Ovary (tissue), 3 donors: Measurements from ENCODE around the gene SLC25A11.

ENCODE experiments used
- EP300 ChIP-seq: sonication (generic); formaldehyde crosslinking; IDR thresholded peaks from one replicate; pipeline ENCODE4 v1.6.1; 2017; ENCODE audit warnings: antibody characterized with exemption
- POLR2A ChIP-seq: fragments of 450-650 bp; IDR thresholded peaks from one replicate; pipeline ENCODE4 v1.6.1; 2017; ENCODE audit warnings: antibody characterized with exemption, mild to moderate bottlenecking, moderate library complexity
- TF ChIP-seq, protein P1 (sequence below), 3 donors: fragments of 450-650 bp in 2 of 3; fragments of 200-600 bp in 1 of 3; IDR thresholded peaks; one replicate each; pipeline versions ENCODE4 v1.5.1 to v1.8.0; 2016 to 2022; ENCODE audit warnings: antibody characterized with exemption in 3 of 3, mild to moderate bottlenecking in 1 of 3
- donor health status: DM: no; HTN: no; CAD: no.

DNA sequence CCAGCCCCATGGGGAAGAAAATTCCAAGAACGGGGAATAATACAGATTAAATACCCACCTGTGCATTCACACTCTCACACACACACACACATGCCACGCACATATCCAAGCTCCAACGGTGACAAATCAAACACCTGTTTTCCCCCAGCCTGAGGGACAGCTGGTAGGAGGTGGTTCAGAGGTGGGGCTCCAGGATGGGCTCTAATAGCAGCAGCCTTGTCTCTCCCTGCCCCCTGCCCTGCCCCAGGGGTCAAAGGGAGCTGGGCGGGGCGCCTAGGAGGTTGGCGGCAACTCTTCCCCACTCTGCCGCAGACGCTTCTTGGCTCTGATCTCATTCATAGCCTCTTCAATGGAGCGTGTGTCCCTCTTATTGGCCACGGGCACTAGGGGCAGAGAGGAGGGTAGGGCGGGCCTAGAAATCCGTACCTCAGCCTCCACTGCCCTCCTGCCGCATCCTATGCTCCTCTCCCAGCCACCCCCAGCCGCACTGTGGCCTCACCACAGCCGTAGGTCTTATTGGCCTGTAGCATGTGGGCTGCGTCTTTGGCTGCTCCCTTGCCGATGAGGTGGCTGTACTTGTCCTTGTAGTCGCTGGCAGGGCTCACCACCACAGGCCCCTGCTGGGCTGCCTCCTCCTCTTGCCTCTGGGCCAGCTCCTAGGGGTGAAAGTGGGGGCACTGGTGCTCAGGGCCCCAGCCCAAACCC is 19.6 kb upstream of the SLC25A11 start:
- TF ChIP-seq EP300 (no peak), POLR2A (no peak)
- TF ChIP-seq, protein P1, sequence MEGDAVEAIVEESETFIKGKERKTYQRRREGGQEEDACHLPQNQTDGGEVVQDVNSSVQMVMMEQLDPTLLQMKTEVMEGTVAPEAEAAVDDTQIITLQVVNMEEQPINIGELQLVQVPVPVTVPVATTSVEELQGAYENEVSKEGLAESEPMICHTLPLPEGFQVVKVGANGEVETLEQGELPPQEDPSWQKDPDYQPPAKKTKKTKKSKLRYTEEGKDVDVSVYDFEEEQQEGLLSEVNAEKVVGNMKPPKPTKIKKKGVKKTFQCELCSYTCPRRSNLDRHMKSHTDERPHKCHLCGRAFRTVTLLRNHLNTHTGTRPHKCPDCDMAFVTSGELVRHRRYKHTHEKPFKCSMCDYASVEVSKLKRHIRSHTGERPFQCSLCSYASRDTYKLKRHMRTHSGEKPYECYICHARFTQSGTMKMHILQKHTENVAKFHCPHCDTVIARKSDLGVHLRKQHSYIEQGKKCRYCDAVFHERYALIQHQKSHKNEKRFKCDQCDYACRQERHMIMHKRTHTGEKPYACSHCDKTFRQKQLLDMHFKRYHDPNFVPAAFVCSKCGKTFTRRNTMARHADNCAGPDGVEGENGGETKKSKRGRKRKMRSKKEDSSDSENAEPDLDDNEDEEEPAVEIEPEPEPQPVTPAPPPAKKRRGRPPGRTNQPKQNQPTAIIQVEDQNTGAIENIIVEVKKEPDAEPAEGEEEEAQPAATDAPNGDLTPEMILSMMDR (IDR thresholded peaks at IDR 0.05) = no peak
